Parathyroid adenoma (tissue), 2 donors: Measurements from ENCODE around the gene EVI5L.

Experiments
- H2AFZ ChIP-seq: fragments of 300-600 bp; sonication (generic); one replicate; pipeline ENCODE4 v1.7.0; 2017; ENCODE audit warnings: antibody characterized with exemption, mild to moderate bottlenecking
- H3K27ac ChIP-seq: fragments of 300-600 bp; sonication (generic); one replicate; pipeline ENCODE4 v1.7.0; 2017
- H3K27me3 ChIP-seq: fragments of 300-600 bp; sonication (generic); one replicate; pipeline ENCODE4 v1.7.0; 2017; ENCODE audit warnings: low read length; ENCODE audit not compliant: control insufficient read depth, insufficient read depth
- H3K36me3 ChIP-seq: fragments of 300-600 bp; sonication (generic); one replicate; pipeline ENCODE4 v1.7.0; 2017; ENCODE audit warnings: low read length; ENCODE audit not compliant: control insufficient read depth, insufficient read depth
- H3K4me1 ChIP-seq: fragments of 300-600 bp; sonication (generic); one replicate; pipeline ENCODE4 v1.7.0; 2017; ENCODE audit warnings: control low read depth
- H3K4me2 ChIP-seq: fragments of 300-600 bp; sonication (generic); one replicate; pipeline ENCODE4 v1.7.0; 2017; ENCODE audit warnings: low read length
- H3K4me3 ChIP-seq: fragments of 300-600 bp; sonication (generic); one replicate; pipeline ENCODE4 v1.7.0; 2017; ENCODE audit warnings: low read depth, low read length
- H3K79me2 ChIP-seq: fragments of 300-600 bp; sonication (generic); one replicate; pipeline ENCODE4 v1.7.0; 2017; ENCODE audit warnings: control low read depth
- H3K9ac ChIP-seq: fragments of 300-600 bp; sonication (generic); one replicate; pipeline ENCODE4 v1.7.0; 2017; ENCODE audit warnings: mild to moderate bottlenecking
- H3K9me3 ChIP-seq: fragments of 300-600 bp; sonication (generic); one replicate; pipeline ENCODE4 v1.7.0; 2017; ENCODE audit warnings: low read length; ENCODE audit not compliant: control insufficient read depth
- TF ChIP-seq, protein P1 (sequence below): fragments of 300-600 bp; sonication (generic); IDR thresholded peaks from one replicate; pipeline ENCODE4 v1.7.0; 2017; ENCODE audit warnings: antibody characterized with exemption, mild to moderate bottlenecking
- donor health status: primary hyperparathyroidism.

Gene EVI5L

DNA sequence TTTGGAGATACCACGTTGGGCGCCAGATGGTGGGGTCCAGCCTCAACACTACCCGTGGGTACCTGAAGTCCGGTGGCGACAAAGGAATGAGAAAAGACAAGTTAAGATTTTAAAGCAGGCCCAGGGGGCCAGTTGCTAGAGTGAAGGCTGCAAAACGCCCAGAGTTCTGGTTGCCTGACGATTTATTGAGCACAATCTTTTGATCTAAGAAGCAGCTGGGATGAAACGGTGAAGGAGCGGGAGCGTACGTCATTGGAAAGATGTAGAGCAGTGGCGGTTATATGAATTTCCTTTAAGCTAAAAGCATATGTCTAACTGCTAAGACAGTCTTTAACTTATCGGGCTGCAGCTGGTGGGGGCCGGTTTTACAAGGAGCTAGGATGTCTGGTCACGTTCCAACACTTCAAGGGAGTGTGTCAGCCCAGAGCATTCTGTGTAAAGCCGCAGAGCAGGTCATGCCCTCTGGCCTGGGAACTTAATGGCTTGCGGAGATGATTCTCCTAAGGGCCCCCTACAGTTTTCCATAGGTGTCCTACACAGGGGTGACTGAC lies 28.9 kb upstream of the EVI5L start:
- H3K4me2 ChIP-seq, result no peak overlapping the region
- H2AFZ ChIP-seq, result no peak overlapping the region
- TF ChIP-seq, protein P1, sequence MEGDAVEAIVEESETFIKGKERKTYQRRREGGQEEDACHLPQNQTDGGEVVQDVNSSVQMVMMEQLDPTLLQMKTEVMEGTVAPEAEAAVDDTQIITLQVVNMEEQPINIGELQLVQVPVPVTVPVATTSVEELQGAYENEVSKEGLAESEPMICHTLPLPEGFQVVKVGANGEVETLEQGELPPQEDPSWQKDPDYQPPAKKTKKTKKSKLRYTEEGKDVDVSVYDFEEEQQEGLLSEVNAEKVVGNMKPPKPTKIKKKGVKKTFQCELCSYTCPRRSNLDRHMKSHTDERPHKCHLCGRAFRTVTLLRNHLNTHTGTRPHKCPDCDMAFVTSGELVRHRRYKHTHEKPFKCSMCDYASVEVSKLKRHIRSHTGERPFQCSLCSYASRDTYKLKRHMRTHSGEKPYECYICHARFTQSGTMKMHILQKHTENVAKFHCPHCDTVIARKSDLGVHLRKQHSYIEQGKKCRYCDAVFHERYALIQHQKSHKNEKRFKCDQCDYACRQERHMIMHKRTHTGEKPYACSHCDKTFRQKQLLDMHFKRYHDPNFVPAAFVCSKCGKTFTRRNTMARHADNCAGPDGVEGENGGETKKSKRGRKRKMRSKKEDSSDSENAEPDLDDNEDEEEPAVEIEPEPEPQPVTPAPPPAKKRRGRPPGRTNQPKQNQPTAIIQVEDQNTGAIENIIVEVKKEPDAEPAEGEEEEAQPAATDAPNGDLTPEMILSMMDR, result no peak
- no peak overlapping the region for H3K27ac ChIP-seq
- H3K4me1 ChIP-seq, result no peaks in the 10 kb centered on the region
- no peaks in the 10 kb centered on the region for H3K27me3 ChIP-seq
- no peaks in the 10 kb centered on the region for H3K9me3 ChIP-seq
- no peaks in the 10 kb centered on the region for H3K36me3 ChIP-seq
- no peaks in the 10 kb centered on the region for H3K79me2 ChIP-seq
- no peak overlapping the region for H3K9ac ChIP-seq
- H3K4me3 ChIP-seq, result no peak overlapping the region

DNA sequence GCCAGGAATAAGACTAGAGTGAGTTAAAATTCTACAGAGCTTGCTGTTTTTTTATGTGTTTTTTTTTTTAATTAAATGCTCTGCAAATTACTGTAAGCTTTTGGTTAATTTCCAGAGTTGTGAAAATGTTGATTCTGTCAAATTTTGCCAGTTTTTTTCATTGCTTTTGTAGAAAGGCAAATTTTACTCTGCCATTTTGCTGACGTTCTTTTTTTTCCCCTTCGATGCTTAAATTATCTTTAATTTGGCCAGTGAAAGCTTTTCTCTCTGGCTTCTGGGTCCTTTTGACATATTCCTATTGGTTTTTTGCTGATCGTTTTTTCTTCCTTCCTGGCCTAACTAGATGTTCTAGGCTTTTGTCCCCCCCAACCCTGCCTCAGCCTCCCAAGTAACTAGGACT lies 23.8 kb upstream of the EVI5L start:
- no peak overlapping the region for H3K27ac ChIP-seq
- no peaks in the 10 kb centered on the region for H3K9me3 ChIP-seq
- no peaks in the 10 kb centered on the region for H3K79me2 ChIP-seq
- H3K4me2 ChIP-seq, result no peak overlapping the region
- H3K4me1 ChIP-seq, result no peaks in the 10 kb centered on the region
- H3K27me3 ChIP-seq, result no peaks in the 10 kb centered on the region
- no peak overlapping the region for H3K9ac ChIP-seq
- TF ChIP-seq, protein P1, result no peak
- H3K36me3 ChIP-seq, result no peaks in the 10 kb centered on the region
- H3K4me3 ChIP-seq, result no peak overlapping the region
- H2AFZ ChIP-seq, result no peak overlapping the region

DNA sequence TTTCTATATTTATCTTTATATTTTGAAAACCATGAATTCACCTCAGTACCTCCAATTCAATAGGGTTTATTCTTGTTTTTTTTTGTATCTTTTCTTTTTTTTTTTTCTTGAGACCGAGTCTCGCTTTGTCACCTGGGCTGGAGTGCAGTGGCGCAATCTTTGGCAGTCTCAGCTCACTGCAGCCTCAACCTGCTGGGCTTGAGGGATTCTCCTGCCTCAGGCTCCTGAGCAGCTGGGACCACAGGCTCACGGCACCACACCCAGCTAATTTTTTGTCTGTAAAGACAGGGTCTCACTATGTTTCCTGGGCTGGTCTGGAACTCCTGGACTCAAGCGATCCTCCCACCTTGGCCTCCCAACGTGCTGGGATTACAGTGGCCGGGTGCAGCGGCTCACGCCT lies 23.1 kb upstream of the EVI5L start:
- no peaks in the 10 kb centered on the region for H3K27me3 ChIP-seq
- no peak overlapping the region for H3K4me3 ChIP-seq
- no peaks in the 10 kb centered on the region for H3K36me3 ChIP-seq
- H3K9ac ChIP-seq, result no peak overlapping the region
- H3K27ac ChIP-seq, result no peak overlapping the region
- H2AFZ ChIP-seq, result no peak overlapping the region
- H3K9me3 ChIP-seq, result no peaks in the 10 kb centered on the region
- no peaks in the 10 kb centered on the region for H3K4me1 ChIP-seq
- no peak overlapping the region for H3K4me2 ChIP-seq
- no peaks in the 10 kb centered on the region for H3K79me2 ChIP-seq
- TF ChIP-seq, protein P1, result no peak

DNA sequence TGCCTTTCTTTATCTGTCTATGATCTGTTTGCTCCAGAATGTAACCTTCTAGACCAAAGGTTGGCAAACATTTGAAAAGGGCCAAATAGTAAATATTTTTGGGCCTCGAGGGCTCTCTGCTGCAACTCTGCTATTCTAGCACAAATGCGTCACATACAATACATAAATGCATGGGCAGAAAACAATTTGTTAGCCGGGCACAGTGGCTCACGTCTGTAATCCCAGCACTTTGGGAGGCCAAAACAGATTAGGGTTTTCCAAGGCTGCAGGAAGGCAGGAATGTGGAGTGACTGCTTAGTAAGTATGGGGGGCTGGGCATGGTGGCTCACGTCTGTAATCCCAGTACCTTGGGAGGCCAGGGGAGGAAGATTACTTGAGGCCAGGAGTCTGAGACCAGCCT lies 21.9 kb upstream of the EVI5L start:
- Histone ChIP-seq H3K9me3 (no peaks in the 10 kb centered on the region), H3K36me3 (no peaks in the 10 kb centered on the region), H3K4me3 (no peak overlapping the region), H3K4me1 (no peaks in the 10 kb centered on the region), H2AFZ (no peak overlapping the region), H3K4me2 (no peak overlapping the region), H3K9ac (no peak overlapping the region), H3K79me2 (no peaks in the 10 kb centered on the region), H3K27me3 (no peaks in the 10 kb centered on the region), H3K27ac (no peak overlapping the region)
- TF ChIP-seq, protein P1, result no peak

DNA sequence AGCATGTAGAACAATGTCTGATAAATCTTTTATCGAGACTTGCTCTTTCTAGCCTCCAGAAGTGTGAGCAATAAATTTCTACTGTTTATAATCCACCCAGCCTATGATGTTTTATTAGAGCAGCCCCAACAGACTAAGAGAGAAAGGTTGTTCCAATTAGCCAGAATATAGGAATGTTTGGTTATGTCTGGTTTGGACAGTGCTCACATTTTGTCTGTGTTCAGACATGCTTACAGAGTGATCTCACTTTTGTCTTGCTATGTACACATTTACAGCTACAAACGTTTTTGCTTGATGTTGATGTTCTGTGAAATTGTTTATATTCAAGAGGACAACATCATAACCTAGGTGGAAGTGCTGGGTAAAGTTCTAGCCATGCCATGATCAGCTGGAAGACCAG lies 18.0 kb upstream of the EVI5L start:
- Histone ChIP-seq H3K9me3 (no peaks in the 10 kb centered on the region), H3K4me2 (no peak overlapping the region)

More for the DNA sequence above, 18.0 kb upstream of the EVI5L start:
- H3K79me2 ChIP-seq, result no peaks in the 10 kb centered on the region
- H2AFZ ChIP-seq, result no peak overlapping the region
- no peaks in the 10 kb centered on the region for H3K36me3 ChIP-seq
- H3K27ac ChIP-seq, result no peak overlapping the region
- no peaks in the 10 kb centered on the region for H3K4me1 ChIP-seq
- no peaks in the 10 kb centered on the region for H3K27me3 ChIP-seq
- H3K9ac ChIP-seq, result no peak overlapping the region
- no peak overlapping the region for H3K4me3 ChIP-seq
- TF ChIP-seq, protein P1, result no peak
